HG02642 (cell line): ENCODE results near the gene LHX4.

Experiments
- ATAC-seq: cut with Tn5 transposase; IDR thresholded peaks from one replicate; pipeline ENCODE4 v1.9.1; 2021; ENCODE audit warnings: mild to moderate bottlenecking; ENCODE audit not compliant: unreplicated experiment, poor library complexity

Gene LHX4

DNA sequence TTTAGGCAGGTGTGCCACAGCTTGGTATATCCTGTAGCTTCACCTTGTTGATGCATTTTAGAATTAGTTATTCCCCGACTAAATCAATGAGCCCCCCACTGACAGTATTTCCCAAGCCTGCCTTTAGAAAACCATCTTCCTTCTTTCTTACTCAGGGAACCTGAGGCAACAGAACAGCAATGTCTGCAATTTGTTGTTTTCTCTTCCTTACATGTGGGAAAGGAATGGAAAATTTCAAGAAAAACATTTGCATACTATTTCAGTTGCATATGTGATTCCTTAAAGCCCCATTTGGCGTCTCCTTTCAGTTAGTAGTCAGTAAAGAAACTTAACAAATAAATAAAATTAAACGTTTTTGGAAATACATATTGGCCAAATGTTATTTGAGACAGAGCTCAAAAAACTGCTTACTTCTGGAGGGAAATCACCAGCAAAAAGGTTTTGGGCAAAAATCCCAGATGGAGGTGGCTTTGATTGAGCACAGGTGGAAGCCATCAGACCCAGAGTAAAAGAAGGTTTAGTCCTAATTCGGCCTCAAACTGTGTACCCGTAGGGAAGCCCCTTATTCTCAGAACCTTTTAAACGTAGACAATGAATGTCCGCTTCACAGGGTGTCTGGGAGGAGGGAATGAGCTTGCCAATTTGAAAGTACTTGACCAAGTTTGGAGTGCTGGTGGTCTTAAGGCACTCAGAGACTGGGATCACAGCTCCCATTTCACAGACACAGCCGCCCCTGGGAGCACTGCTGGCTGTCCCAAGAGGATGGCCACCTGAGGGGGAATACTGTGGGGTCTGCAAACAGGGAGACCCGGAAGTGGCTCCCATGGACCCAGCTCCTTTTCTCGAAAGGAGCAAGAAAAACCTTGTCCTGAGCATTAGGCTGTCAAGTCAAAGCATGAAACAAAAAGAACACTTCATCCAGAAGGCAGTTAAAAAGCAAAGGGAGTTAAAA is 9.4 kb downstream of the LHX4 start:
- ATAC-seq: no peak

DNA sequence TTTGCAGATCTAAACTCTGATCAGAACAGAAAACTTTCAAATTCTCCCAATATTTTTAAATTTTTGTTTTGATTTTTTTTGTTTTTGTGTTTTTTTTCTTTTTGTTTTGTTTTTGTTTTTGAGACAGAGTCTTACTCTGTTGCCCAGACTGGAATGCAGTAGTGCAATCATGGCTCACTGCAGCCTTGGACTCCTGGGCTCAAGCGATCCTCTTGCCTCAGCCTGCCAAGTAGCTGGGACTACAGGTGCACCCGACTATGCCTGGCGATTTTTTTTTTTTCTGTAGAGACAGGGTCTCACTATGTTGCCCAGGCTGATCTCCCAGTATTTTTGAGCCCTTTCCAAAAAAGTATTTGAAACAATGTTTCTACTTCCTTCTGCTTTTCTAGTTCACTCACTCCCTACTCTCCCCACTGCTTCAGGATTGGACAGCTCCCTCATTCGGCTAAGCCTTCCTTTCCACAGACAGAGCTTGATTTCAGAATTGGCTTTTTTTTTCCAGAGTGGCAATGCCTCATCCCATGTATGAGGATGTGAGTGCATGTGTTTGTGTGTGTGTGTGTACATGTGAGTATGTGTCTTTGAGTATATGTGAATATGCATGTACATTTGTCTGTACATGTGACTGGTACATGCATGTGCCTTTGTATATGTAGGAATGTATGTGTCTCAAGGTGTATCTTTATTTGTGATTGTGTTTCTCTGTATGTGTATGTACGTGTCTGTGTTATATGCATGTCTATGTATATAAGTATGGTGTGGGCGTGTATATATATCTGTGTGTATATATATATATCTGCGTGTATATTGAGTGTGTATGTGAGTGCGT is 11.9 kb downstream of the LHX4 start:
- ATAC-seq: no peak

DNA sequence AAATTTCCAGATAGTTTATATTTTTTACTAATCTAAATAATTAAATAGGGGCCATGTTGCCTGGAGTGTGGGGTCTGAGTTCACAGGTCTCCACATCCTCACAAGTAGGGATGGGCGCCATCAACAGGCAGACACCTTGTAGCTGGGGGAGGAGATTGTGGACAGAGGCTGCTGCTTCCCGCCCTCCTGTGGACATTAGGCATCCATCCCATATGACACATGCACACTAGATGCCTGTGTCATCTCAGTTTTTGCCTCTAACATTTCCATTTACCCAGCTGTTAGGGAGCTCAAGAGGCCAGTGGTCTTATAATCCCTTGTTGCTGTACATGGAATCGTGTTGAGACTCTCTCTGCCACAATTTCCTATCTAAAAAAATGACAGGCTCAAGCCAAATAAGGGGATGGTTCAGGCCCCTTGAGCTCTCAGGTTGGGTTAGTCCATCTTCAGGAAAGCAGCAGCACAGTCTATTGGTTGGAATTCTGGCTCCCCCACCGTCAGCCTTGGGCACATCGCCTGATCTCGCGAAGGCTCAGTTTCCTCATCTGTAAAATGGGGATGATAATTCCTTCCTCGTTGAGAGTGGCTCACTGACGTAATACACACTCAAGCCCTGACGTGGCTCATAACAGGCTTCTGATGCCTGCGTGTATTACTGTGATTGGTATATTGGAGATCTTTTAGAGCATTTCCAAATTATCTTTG is 13.6 kb downstream of the LHX4 start:
- no peak for ATAC-seq

DNA sequence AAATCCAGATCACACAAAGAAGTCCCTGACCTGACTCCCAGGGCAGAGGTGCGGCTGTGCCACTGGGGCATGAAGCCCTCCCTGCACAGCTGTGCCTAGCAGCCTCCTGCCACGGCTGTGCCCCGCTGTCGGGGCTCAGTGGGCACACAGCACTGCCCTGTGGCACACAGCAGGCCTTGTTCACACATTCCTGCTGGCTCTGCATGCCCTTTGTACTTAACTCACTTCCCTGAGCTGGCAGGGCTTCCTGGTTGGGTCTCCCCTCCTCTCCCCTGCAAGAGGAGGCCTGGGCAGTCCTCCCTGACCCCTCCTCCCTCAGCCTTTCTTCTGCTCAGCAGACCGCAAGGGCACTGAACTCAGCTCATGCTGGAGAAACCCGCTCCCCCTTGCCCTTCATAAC is 14.8 kb downstream of the LHX4 start:
- no peak for ATAC-seq

DNA sequence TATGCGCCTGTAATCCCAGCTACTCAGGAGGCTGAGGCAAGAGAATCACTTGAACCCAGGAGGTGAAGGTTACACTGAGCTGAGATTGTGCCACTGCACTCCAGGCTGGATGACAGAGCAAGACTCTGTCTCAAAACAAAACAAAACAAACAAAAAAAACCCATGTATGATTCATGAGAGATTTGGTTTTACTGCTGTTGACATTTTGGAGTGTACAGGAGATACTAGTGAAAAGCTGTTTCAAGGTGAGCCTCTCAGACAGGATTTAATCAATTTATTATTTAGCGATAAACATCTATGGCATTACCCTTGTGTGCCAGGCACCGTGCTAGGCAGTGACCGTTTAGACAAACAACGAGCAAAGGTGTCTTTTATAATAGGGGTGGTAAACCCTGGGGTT is 16.5 kb downstream of the LHX4 start:
- ATAC-seq: no peak

DNA sequence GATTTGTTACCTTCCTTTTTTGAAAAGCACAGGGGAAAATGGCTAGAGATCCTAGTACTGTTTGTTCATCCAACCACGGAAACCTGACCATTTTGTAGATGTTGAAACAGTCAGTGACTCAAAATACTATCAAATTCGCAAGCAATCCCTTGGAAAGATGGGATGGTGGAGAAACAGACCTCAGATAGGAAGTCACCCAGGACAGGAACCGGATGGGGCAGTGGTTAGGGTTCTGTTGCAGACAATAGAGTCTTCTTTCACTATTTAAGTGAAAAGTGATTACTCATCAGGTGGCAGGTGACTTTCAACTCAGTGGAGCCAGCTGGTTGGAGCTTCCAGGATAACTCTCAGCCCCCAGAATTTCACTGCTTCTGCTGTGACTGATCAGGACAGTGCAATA is 17.0 kb downstream of the LHX4 start:
- no peak for ATAC-seq

DNA sequence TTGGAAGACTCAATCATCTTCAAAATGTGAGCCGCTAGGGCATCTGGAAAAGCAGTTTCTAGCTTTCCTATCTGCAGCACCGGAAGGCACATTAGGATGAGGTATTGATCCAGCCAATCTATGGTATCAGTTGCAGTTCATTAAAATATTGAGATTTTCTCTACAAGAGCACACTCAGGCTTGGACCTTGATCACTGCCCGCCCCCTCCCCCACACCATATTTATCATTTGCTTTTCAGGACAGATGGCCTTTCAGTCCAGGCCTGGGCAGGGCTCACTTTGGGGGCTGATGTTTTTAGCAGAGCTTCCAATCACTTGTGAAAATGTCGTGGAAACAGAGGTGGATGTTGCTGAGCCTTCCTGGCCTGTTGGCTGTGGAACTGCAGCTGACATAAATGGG is 17.5 kb downstream of the LHX4 start:
- ATAC-seq: no peak

DNA sequence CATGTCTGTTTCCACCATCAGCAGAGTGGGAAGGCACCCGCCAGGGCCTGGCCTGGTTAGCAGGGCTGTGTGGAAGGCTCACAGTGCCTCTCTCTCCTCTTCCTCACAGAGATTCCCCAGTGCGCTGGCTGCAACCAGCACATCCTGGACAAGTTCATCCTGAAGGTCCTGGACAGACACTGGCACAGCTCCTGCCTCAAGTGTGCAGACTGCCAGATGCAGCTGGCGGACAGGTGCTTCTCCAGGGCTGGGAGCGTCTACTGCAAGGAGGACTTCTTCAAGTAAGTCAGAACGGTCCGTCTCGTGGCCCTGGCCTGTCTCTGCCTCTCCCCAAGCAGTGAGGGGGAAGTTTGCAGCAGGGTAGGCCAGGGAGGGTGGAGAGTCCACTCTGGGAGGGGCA is 18.1 kb downstream of the LHX4 start:
- no peak for ATAC-seq

DNA sequence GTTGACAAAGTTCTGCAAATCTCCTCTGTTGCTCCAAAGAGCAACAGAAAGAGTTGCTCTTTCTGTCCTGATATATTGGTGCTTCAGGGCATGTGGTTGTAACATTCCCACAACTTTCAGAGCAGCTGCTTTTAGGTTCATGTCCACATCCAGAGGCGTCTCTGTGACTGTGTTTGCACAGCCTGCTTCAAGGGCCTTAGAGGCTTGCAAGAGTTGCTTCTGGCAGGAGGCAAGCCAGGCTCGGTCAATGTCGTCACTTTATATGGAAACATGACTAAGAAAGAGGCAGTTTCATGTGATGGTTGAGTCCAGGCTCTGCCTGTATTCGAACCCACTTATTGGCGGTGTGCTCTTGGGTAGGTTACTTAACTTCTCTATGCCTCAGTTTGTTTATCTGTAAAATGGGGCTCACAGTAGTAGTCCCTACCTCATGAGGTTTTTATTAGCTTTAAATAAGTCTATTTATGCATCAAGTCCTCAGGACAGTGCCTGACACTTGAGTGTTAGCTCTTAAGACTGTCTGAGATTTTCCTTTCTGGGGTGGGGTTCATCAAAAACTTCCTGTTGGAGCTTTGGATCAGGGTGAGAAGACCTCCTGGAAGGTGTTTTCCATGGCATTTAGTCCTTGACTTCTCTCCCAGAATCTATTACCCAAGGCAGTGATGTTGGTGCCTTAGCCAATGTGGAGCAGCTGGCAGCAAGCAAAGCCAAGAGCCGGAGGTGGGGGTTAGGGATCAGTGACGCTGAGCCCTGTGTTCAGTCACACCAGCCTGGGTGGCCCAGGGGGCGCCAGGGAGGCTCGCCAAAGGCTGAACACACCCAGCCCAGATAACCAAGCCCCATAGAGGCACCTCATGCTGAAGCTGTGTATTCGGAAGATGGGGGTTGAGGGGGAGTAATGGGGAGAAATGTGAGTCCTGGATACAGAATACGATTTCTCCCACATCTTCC is 18.9 kb downstream of the LHX4 start:
- no peak for ATAC-seq

DNA sequence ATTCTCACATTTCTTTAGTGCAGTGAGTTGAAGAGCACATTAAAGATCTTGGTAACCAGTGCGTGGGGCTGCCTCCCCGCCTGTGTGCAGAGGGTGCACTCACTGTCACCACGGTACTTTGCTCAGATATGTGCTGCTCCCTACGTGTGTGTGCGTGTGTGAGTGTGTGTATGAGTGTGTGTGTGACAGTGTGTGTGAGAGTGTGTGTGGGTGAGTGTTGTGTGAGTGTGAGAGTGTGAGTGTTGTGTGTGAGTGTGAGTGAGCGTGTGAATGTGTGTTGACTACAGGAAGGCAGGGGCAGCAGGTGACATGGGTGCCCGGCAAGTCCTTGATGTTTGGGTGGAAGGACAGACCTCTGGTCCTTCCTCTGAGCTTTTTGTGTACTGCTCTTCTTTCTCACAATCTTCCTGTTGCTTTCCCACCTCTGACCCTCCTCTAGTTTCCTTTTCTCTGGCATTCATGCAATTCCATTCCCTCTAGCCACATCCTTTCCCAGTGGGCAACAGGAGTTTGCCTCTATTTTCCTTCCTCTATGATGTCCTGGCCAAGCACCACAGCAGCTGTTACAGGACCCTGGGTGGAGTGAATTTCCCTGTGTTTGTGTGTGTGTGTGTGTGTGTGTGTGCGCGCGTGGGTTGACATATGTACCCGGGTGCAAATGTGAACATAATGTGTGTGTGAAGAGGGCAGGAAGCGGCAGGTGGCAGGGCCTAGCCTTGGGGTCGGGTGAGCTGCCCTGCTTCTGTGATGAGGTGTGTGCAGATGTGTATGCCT is 19.8 kb downstream of the LHX4 start:
- ATAC-seq: no peak

DNA sequence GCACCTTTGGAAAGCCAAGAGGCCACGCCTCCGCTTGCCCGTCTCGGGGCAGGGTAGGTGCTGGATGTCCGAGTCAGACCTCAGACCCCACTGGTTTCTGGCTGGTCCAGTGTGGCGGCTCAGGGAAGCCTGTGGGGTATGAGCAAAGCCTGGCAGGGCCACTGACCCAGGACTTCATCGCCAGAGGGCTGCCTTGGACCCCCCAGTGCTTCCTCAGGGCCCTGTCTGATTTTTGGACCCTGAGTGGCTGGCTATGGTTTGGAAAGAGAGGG is 20.4 kb downstream of the LHX4 start:
- ATAC-seq: no peak

DNA sequence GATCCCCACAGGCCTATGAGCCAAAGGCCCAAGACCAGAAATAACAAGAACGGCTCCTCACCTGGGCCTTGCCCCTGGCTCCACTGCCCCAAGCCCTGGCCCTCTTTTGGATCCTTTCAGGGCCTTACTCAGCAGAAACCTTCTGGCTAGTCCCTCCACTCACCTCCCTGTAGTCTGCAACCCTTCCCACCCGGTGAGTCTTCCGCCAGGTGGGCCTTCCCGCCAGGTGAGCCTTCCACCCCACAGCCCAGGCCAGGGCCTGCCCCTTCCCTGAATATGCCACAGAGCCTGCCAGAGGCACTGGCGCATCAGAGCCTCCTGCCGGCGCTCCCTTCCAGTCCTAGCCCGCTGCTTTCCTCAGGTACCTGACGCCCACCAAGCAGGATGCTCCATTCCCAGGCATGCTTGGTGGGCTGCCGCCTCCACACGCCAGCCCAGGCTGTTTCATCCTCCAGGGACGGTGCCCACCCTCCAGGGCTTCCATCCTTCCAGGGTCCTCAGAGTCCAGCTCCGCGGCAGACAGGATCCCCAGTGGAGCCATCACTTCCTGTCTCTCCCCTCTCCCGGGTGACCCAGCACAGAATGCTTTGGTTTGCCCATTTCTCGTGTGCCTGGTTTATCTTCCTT is 20.9 kb downstream of the LHX4 start:
- no peak for ATAC-seq

DNA sequence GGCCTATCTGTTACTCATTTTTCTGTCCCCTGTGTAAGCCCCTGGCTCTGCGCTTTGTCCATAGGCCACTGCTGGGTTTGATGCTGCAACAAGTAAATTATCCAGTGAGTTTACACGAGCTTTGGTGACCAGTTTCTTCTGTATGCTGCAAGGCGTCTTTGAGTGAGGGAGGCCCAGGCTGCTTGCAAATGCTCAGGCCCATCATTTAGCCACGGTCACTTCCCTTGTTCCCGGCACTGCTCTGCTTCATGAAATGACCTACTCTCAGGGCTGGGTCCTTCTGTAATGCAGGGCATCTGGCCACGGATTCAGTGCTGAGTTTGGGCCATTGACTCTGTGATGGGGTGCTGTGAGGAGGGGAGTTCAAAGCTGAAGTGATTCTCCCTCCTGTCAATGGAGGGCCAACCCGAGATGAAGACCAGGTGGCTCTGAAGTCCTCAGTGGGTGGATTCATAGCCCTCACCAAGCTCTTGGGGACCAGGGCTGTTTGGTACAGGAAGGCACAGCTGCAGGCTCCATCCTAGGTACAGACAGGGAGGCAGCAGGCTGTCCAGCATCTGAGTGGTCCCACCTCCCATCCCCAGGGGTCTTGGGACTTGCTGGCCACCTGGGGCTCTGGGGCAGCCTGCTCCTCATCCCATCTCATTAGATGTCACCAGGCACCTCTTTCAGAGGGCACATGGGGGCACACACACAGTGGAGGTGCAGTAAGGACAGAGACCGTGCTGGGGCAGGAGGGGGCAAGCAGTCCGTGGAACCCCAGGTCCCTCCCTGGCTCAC is 21.7 kb downstream of the LHX4 start:
- no peak for ATAC-seq

DNA sequence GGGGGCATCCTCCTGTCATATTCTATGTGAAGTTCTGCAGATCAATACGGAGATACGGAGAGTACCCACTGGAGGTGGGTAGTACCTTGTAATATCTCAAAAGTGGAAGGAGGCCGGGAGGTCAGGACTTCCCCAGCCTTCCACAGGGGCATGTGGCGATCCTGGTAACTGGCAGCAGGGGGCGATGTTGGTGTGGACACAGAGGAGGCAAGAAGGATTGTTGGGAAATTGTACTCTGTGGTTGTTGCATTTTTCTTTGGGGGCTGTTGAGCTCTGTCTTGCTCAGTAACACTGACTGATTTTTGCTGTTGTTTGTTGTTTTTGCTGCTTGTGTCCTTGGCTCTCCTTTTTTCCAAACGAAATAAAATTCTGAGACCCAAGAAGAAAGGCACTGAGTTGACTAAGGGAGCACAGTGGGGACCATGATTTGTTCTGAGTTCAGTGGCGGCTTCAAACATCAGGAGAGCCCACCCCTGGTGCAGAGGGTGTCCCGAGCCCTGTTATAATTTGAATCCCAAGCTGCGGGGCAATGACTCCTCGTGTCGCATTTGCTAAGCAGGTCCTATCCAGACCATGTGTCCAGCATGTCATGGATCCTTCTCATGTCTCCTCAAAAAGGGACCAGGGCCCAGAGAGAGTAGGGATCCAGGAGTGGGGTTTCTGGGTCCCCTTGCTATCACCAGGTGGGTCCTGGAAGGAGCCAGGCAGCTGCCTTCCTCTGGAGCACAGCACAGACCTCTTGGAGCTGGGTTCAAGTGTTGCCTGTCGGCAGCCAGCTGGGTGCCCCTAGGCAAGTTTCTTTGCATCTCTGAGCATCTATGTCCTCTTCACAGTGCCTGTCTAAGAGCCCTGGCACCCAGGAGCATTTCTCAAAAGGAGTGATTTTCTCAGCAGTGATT is 22.8 kb downstream of the LHX4 start:
- ATAC-seq: peak; percentile 79

DNA sequence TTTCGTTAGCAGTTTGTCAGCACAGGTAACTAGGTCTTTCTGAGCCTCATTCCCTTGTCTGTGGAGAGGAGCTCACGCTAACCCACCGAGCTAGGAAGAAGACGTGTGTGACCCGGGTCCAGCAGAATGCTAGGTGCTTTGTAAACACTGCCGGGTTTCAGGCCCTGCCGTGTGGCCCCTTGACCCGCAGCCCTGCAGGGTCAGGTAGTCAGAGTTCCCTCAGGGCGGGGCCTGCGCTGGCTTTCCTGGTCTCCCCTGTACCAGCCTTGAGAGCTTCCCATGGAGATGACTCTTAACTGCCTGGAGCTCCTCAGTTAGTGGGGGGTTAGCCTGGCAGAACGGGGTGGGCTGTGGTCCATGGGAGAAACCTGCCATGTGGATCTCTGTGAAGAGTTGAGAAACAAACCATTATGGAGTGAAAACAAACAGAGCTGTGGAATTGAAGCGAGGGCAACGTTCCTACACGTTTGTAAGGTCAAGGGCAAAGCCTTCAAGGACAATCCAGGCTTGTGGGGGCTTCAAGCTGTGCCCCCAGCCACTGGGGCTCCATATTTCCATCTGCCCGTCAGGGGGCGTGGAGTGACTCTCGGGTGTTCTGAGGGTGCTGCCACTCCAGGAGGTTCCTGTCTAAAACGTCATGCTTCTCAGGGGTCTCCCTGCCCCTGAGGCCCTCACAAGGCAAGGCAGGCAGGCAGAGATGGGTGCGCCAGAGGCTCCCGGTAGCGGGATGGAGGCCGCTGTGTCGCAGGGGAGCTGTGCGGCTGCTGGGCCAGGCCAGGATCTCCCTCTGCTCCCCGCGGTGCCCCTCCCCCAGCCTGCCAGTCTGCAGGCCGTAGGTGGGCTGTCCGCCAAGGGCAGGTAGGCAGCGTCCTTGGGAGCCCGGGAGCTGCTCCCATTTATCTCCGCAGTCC is 23.8 kb downstream of the LHX4 start:
- no peak for ATAC-seq

DNA sequence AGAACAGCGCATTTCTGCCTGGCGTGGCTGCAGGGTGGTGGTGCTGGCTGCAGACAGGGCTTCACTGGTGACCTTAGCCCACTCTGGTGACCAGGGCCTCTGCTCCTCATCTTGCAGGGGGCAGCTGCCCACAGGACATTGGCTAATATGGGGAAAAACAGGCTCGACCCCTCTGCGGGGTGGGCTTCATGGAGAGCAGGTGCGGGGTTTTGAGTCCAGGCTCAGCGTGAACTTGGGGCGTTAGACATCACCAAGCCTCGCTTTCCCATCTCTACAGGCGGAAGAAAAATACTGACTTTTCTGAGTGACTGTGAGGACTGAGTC is 24.4 kb downstream of the LHX4 start:
- ATAC-seq: no peak
